ENCODE measurements around the gene SBK1.

SBK1 gene

DNA sequence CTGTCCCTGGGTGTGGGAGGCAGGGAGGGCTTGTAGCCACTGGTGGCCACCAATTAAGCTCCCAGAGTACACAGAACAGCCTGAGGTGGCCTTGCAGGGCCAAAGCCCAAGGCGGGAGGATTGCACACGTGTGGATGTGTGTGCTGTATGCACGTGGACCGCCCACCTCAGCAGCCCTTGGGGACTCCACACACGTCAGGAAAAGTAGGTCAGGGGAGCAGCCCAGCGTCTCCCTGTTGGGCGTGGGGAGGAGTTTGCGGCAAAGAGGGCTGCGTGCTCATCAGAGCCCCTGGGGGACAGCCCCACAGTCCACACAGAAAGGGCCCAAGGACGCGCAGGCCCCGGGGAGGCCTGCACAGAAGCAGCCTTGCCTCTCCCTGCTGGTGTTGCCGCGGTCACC lies 19.6 kb downstream of the SBK1 start:
- Histone ChIP-seq H4K20me1 (ENCODE audit: insufficient read depth, low read length) (no peaks in the 10 kb centered on the region), H3K4me1 (ENCODE audit: insufficient read depth, low read length, severe bottlenecking) (no peaks in the 10 kb centered on the region), H3K27ac (ENCODE audit: low read depth, low read length, poor library complexity, severe bottlenecking) (no peak overlapping the region), H3K36me3 (ENCODE audit: insufficient read depth, low read length) (no peaks in the 10 kb centered on the region), H3K79me2 (ENCODE audit: insufficient read depth, low read length) (no peaks in the 10 kb centered on the region), H2AFZ (ENCODE audit: low read length) (no peak overlapping the region), H3K4me2 (ENCODE audit: low read length) (no peak overlapping the region), H3K4me3 (ENCODE audit: low read depth, low read length, poor library complexity, severe bottlenecking) (no peak overlapping the region), H3F3A (ENCODE audit: insufficient read depth, low read length) (no peaks in the 10 kb centered on the region), H3K9me2 (ENCODE audit: low read depth, low read length) (no peaks in the 10 kb centered on the region), H3K9me3 (ENCODE audit: low read length) (no peaks in the 10 kb centered on the region), H3K27me3 (ENCODE audit: insufficient read depth, low read length) (no peaks in the 10 kb centered on the region), H3K9ac (ENCODE audit: low read length) (no peak overlapping the region)
- TF ChIP-seq EZH2 (IDR thresholded peaks at IDR 0.05; ENCODE audit: borderline replicate concordance, low read length), result no peak
- TF ChIP-seq, protein P1, sequence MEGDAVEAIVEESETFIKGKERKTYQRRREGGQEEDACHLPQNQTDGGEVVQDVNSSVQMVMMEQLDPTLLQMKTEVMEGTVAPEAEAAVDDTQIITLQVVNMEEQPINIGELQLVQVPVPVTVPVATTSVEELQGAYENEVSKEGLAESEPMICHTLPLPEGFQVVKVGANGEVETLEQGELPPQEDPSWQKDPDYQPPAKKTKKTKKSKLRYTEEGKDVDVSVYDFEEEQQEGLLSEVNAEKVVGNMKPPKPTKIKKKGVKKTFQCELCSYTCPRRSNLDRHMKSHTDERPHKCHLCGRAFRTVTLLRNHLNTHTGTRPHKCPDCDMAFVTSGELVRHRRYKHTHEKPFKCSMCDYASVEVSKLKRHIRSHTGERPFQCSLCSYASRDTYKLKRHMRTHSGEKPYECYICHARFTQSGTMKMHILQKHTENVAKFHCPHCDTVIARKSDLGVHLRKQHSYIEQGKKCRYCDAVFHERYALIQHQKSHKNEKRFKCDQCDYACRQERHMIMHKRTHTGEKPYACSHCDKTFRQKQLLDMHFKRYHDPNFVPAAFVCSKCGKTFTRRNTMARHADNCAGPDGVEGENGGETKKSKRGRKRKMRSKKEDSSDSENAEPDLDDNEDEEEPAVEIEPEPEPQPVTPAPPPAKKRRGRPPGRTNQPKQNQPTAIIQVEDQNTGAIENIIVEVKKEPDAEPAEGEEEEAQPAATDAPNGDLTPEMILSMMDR (IDR thresholded peaks at IDR 0.05; ENCODE audit: low read length), result no peak

DNA sequence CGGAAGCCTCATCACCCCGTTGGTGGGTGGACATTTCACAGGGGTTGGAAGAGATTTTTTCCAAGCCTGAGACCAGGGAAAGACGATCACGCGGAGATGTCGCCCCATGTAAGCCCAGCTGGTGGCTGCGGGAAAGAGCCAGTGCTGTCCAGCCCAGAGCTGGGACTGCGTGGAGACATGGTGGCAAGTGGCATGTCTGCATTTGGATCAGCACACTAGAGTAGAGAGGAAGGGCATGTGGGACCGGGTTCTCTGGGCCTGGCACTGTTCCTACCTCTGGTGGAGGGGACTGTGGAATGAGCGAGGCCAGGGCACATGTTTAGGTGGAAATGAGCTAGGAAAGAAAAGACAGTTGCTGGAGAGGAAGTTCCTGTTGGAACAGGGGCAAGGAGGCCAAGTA lies 20.0 kb downstream of the SBK1 start:
- Histone ChIP-seq H3K4me1 (ENCODE audit: insufficient read depth, low read length, severe bottlenecking) (no peaks in the 10 kb centered on the region), H3K36me3 (ENCODE audit: insufficient read depth, low read length) (no peaks in the 10 kb centered on the region), H3K79me2 (ENCODE audit: insufficient read depth, low read length) (no peaks in the 10 kb centered on the region), H3F3A (ENCODE audit: insufficient read depth, low read length) (no peaks in the 10 kb centered on the region), H3K9ac (ENCODE audit: low read length) (no peak overlapping the region), H3K27me3 (ENCODE audit: insufficient read depth, low read length) (no peaks in the 10 kb centered on the region), H4K20me1 (ENCODE audit: insufficient read depth, low read length) (no peaks in the 10 kb centered on the region), H2AFZ (ENCODE audit: low read length) (no peak overlapping the region), H3K27ac (ENCODE audit: low read depth, low read length, poor library complexity, severe bottlenecking) (no peak overlapping the region), H3K9me2 (ENCODE audit: low read depth, low read length) (no peaks in the 10 kb centered on the region), H3K4me2 (ENCODE audit: low read length) (no peak overlapping the region), H3K4me3 (ENCODE audit: low read depth, low read length, poor library complexity, severe bottlenecking) (no peak overlapping the region), H3K9me3 (ENCODE audit: low read length) (no peaks in the 10 kb centered on the region)
- no peak for TF ChIP-seq EZH2 (IDR thresholded peaks at IDR 0.05; ENCODE audit: borderline replicate concordance, low read length)
- TF ChIP-seq, protein P1 (IDR thresholded peaks at IDR 0.05; ENCODE audit: low read length), result no peak

DNA sequence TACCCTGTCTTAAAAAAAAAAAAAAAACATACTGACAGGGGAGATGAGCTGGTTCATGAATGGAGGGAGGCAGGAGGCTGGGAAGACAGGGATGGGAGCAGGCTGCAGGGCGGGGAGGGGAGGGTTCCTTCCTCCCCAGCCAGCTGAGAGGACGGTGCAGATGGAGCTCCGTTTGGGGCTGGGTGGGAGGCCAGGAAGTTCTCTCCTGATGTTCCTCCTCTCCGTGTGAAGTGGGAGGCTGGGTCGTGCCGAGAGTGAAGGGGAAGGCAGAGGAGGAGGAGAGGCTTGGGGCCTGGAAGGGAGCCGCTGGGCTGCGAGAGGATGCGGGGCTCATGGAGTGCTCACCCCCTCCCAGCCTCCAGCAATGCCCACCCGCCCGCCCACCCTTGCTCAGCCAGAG lies 21.3 kb downstream of the SBK1 start:
- no peaks in the 10 kb centered on the region for H4K20me1 ChIP-seq (ENCODE audit: insufficient read depth, low read length)
- no peak for TF ChIP-seq EZH2 (IDR thresholded peaks at IDR 0.05; ENCODE audit: borderline replicate concordance, low read length)
- TF ChIP-seq, protein P1 (IDR thresholded peaks at IDR 0.05; ENCODE audit: low read length), result no peak
- H3K27me3 ChIP-seq (ENCODE audit: insufficient read depth, low read length), result no peaks in the 10 kb centered on the region
- no peak overlapping the region for H3K4me2 ChIP-seq (ENCODE audit: low read length)
- H3K36me3 ChIP-seq (ENCODE audit: insufficient read depth, low read length), result no peaks in the 10 kb centered on the region
- H3F3A ChIP-seq (ENCODE audit: insufficient read depth, low read length), result no peaks in the 10 kb centered on the region
- no peak overlapping the region for H3K9ac ChIP-seq (ENCODE audit: low read length)
- H2AFZ ChIP-seq (ENCODE audit: low read length), result no peak overlapping the region
- no peaks in the 10 kb centered on the region for H3K4me1 ChIP-seq (ENCODE audit: insufficient read depth, low read length, severe bottlenecking)
- H3K9me2 ChIP-seq (ENCODE audit: low read depth, low read length), result no peaks in the 10 kb centered on the region
- no peak overlapping the region for H3K4me3 ChIP-seq (ENCODE audit: low read depth, low read length, poor library complexity, severe bottlenecking)
- no peaks in the 10 kb centered on the region for H3K9me3 ChIP-seq (ENCODE audit: low read length)
- no peak overlapping the region for H3K27ac ChIP-seq (ENCODE audit: low read depth, low read length, poor library complexity, severe bottlenecking)
- H3K79me2 ChIP-seq (ENCODE audit: insufficient read depth, low read length), result no peaks in the 10 kb centered on the region
